DMS153 treated with DMSO at 0.1 percent for 48 hours (cell line): Measurements from ENCODE around the gene ATG5.

Source experiments
- DNase-seq: peaks from one replicate; lab custom pipeline; 2025; ENCODE audit not compliant: unreplicated experiment; lab: John Stamatoyannopoulos, UW

Gene ATG5

DNA sequence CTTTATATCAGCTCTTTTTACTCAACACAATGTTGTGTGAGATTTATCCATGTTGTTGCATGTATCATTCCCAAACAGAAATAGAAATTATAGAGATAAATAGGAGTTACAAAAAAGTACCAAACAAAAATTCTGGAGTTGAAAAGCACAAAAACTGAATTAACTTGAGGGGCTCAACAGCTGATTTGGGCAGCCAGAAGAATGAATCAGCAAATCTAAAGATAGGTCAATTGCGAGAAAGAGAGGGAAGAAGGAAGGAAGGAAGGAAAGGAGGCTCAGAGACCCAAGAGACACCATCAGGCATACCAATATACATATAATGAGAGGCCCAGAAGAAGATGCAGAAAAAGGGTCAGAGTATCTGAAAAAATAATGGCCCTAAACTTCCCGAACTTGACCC lies 98.9 kb downstream of the ATG5 start:
- no peak for DNase-seq

DNA sequence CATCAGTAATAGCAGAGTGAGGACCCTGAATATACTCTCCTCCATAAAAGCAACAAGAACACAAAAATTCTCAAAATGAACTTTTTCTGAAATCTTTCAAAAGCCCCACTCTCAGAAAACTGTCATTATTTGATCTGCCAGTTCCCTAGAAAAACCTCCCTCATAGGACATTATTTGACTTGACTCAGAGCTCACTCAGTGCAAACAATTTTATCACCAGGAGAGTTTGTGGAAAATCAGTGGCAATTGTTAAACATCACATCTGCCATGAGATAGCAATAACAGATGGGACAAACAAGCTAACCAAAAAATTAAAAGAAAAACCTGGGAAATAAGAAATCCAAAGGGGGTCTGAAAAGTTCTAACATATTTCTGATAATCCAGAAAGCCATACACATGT lies 100.0 kb downstream of the ATG5 start:
- DNase-seq: no peak

DNA sequence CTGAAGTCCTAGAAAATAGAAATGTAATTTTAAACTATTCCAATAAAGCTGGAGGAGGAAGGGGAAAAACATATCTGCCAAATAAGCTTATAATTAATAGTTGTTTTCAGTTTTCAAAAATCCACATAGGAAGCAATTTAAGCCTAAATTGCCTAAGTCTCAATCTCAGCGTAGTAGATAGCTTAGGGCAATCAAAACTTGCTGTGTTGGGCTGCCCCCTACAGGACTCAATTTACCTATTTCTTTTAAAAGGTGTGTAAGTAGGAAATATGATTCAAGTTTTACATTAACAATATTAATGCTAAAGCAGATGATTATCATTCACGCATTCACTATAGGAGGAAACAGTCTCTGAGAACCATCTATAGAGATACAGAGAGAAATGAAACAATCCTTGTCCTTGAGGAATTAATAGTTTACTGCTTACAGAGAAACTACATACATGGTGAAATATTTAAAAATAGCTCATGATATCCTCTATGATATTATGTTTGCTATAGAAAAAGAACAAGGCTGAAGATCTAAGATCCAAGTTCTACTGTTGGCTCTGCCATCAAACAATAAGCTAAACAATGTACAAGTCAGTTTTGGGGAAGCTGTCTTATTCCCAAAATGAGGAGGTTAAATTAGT lies 102.1 kb downstream of the ATG5 start:
- DNase-seq: peak; percentile 48

DNA sequence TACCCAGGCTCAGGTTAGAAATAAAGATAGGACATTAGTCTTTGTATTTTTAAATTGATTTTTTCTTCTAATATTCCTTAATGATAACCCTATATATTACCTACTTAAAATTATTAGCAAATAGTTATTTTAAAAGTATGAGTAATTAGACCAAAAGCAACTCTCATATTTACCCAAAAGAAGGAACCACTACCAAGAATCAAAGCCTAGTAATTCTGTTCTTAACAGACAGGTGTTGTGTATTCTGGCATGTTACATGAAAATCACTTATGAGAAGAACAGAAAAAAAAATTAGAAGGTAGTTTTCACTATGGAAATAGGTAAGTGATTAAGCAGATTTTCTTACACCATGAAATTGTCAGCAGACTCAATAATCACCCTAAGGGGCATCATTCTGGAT lies 105.1 kb downstream of the ATG5 start:
- no peak for DNase-seq

DNA sequence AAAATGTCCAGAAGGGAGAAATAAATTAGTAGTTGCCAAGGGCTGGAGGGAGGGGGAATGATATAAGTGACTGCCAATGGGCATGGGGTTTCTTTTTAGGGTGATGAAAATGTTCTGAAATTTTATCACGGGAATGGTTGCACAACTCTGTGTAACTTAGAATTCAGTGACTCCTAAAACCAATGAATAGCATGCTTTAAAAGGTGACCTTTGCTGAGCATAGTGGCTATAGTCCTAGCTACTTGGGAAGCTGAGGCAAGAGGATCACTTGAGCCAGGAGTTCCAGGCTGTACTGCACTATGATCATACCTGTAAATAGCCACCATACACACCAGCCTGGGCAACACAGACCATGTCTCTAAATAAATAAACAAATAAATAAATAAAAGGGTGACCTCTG lies 109.0 kb downstream of the ATG5 start:
- no peak for DNase-seq

DNA sequence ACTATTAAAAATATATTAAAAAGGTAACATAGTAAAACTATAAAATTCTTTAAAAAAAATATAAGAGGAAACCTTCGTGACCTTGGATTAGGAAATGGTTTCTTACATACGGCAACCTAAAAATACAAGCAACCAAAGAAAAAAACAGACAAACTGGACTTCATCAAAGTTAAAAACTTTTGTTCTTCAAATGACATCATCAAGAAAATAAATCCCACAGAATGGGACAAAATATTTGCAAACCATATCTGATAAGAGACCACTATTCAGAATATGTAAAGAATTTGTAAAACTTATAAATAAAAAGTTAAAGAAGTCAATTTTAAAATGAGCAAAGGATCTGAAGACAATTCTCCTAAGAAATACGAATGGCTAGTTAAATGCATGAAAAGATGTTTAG lies 110.0 kb downstream of the ATG5 start:
- no peak for DNase-seq

DNA sequence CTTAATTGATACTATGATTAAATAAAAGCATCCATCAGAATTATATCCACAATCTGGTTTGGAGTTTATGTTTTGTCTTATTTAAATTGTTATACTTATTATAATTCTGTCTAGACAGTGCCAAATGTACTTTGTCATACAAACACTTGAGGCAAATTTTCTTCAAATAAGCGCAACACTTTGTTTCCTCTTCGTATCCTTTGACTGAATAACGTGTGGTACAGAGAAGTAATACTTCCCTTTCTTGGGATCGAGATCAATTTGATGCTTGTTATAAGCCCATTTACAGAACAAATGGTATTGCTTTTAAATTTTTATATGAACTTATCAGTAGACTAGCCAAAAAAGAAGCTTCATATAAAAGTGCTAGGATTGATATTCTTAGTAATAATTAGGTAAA lies 111.0 kb downstream of the ATG5 start:
- DNase-seq: no peak

DNA sequence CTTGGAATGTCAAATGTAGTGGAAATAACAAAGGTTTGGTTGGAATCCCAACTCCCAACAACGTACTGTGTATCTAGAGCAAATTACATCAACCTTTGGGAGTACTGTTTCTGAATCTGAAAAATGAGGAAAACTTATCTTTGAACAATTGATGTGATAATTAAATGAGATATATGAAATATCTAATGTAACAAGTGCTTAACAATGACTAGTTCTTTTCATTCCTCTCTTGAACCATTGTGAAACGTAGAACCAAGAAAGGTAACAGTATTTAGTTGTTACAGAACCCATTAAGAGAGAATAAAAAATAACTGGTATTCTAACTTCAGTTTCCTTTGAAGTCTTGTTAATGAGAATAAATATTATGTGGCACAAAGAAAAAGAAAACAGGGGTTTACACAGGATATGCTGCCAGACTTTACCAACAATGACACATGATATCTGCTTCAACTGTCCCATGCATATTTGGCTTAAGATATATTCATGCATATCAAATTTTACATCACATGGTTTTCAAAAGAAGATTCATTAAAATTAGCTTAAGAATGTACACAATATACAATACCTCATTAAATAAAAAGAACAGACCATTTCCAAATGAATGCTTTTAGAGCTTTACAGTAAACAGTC lies 111.8 kb downstream of the ATG5 start:
- DNase-seq: no peak

DNA sequence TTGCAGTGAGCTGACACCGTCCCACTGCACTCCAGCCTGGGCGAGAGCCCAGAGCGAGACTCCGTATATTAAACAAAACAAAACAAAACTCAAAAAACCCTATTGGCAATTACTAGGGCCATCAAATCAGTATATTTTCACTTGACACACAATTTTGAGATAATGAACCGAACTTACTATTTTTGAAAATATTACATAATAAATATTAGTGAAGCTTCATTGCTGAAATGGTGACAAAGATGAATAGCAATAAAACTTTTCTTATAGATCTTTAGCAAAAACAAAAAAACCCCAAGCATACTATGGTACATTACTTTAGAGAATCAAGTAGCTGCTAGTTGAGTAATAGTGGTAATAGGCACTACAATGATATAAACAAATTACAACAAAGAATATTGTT lies 113.0 kb downstream of the ATG5 start:
- DNase-seq: no peak

DNA sequence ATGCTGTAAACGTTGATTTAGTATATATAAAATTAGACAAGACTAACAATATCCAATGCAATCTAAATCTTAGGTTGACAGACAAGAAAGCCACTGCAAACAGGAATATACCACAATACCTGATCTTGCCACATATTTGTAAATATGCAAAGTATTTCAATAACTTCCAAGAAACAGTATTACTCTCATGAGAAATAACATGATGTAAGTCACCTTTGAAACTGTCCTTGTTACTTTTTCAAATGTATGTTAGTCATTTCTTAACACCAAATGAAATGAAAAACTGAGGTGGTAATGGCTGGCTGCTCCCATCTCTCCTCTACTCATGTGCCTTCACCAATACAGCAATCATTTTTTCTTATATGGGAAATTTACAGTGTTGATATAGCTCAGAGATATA lies 118.7 kb downstream of the ATG5 start:
- DNase-seq: no peak

DNA sequence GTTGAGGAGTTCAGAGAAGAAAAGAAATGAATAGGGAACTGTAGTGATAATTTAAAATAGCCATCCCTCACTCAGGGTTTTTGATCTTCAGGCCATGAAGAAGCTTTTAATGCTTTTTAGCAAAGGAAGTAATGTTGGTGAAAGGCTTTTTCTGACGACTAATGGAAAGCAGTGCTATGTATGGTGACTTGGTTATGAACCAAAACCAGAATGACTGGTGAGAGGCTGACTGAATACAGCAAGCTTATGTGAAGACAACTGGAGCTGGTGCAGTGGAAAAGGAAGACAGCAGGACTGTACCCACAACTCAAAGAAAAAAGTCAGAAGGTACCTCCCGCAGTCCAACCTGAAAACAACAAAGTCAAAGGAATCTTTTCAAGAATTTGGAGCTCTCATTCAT lies 120.6 kb downstream of the ATG5 start:
- no peak for DNase-seq

DNA sequence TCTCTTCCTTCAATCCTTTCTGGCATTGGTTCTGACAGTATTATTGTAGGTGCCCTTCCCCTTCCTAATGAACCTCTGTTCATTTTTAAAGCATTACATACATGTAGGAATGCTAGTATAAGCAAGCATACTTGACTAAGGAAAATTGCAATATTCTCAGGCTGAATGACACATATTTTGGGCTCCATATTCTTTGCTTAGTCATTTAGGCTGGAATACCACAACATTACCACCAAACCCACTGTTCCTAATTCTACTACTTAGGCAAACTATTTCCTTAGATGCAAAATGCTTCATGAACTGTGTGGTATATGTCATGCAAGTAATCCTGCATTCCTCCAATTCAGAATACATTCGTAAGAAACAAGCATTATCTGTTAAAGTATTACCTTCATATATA lies 125.6 kb downstream of the ATG5 start:
- no peak for DNase-seq

DNA sequence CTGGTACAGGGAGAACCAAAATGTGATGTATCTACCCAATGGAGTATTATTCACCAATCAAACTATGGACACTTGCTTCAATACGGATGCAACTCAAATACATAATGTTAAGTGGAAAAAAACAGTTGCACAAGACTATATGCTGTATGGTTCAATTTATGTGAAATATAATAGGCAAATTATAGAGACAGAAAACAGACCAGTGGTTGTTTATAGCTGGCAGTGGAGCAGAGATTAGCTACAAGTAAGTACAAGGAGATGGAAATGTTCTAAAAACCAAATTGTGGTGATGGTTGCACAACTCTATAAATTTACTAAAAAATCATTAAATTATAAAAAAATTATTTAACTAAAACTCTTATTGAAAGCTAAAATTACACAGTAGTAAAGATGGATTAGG lies 126.2 kb downstream of the ATG5 start:
- DNase-seq: no peak

DNA sequence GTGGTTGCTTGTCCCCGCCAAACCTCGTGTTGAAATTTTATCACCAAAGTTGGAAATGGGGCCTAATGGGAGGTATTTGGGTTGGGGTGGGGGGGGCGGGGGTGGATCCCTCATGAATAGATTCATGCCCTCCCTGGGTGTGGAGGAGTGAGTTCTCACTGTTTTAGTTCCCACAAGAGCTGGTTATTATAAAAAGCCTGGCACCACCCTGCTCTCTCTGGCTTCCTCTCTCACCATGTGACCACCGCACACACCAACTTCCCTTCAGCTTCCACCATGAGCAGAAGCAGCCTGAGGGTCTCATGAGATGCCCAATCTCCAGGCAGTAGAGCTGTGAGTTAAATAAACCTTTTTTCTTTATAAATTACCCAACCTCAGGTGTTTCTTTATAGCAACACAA lies 128.1 kb downstream of the ATG5 start:
- DNase-seq: no peak

DNA sequence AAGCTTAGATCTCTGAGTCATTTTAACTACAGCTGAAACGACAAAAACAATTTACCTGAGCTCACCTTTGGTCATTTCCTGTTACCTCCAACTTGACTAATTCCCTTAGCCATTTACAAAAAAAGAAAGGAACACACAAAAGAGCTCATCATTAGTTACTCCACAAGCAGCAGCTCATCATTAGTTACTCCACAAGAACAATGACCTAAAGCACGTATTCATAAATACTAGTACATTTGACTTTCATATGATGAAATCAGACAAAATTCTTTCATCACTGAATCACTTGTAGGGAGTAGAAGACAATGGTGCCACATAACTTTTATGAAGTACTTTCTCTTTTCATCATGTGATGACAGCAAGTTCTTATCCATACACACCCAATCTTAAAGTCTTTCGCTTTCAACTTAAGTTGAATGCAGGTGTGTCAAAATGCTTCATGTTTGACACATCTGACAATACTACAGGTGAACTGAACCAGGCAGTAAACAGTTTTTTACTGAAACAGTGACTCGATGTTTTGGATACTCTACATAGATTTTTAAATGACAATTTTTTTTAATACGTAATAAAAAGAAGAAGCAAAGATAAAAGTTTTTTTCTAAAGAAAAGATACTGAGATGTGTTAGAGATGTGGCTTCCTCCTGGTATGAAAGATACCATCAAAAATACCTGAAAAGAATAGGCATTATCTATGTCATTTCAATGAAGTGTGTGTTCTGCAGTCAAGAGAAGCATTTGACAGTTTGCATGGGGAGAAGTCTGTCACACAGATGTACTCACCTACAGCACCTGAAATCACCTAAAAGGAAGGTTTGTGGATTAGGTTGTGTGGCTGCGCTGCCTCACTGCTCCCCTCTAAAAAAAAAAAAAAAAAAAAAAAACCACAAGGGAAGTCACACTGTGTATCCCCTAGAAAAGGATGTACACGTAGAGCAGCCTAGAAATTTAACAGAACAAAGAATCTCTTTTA lies 130.3 kb downstream of the ATG5 start:
- DNase-seq: no peak

DNA sequence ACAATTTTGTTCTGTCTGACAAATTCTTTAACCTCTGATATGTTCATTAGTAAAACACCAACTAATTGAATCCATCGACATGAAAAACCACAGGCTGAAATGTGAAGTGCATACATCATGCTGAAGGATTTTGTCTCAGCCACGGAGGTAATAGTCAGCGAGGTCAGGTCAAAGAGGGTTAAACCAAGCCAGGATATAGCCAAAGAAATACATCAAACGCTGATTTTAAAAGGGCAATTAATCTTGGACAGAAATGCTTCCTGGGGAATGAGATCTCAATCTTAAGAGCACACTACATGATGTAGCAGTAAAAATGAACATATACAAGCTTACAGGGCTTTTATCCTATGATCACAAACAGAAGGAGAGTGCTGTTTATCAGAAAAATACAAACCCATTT lies 132.7 kb downstream of the ATG5 start:
- DNase-seq: no peak

DNA sequence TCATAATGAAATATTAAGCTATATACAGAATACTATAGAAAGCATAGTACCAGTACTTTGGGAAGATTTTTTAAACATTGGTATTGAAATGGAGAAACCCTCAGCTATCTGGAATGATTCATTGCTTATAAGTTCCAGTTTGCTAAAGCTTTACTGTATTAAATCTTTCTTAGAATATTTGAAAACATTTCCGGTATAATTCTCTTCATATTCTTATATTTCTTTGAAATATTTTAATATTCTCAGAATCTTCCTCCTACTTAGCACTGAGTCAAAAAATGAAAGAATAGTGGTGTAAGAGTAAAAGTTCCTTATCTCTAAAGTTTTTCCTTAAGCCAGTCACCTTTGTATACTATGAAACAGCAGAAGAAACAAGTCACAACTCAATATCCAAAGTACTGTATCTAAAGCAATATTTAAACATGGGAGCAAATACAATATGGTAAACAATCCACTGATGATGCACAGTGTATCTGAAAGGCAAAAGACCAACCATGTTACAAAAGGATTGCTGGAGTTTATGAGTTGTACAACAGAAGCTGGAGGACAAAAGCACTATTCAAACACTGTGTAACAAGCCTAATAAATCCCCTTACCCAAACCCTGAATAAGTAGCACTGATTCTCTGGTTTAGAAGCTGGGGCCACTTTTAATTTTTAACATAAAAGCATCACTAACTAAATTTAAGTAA lies 137.3 kb downstream of the ATG5 start:
- DNase-seq: no peak

DNA sequence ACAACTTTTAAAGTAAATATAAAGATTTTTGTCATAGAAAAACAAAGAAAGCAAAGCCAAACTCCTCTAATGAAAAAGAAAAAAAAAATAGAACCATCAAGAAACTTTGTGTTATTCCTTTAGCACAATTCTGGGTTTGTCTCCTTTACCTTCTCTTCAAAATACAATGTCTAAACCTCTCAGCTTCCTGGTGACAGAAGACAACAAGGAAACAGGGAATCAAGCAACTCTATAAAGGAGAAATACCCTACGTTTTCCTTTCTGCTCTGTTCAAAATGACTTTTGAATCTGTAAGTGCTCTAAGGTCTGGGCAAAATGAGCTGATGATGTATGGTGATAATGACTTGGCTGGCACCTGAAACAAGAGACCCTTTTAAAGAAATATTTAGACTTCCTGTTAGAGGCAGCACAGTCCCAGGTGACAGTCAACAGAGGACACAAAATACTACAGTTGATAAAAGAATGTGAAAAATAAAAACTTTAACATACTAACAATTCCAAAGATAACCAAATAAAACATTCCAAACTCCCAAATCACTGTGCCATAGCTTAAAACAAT lies 138.1 kb downstream of the ATG5 start:
- DNase-seq: no peak

DNA sequence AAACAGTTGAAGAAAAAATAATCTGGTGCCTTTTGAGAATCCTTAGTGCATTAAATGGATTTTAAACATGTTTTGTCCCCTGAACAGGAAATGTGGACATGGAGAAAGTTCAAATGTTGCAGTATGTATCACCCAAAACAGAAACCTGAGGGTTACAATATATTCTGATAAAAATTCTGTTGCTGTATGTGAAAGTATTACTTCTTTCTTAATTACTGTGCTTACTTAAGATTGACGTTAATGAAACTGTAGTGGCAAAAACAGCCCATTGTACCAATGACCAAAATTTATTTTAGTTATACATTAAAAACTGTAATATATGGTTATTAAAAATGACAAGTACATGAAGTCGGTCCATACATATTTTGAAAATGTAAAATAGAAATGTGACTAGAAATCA lies 138.8 kb downstream of the ATG5 start:
- no peak for DNase-seq

DNA sequence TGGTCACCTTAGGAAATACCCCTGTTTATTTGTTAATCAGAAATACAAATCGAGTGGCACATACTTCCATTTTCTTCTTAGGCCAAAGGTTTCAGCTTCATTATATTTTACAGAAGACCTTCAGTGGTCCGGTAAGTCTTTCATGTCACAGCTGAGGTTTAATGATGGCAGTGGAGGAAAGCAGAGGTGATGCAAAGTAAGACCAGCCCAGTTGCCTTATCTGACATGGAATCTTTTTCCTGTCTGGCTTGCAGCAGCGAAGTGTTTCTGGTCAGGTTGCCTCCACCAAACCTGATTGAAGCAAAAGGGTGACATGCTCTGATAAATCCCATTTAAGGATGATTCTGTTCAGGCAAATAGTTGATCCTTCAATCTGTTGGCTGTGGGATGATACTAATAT lies 139.4 kb downstream of the ATG5 start:
- DNase-seq: no peak

DNA sequence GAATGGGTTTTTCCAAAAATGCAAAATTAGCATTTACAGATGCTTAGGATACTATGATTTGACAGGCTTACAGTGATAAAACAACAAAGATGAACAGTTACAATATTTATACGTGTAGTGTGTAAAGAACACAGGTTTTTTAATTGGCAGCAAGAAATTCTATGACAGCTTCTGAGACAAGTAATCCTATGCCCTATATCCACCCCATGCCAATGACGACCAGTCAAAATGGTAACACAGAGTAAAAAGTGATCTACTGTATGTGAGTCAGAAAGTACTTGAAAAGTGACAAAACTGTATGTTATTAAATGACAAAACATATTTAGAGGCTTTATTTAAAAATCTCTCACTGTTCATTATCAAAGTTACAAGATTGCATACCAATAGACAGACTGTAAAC lies 139.9 kb downstream of the ATG5 start:
- no peak for DNase-seq
